DND-41 (cell line): Measurements from ENCODE around the gene ACOT13.

Experiments
- ATAC-seq: fragments of 200-7000 bp; cut with Tn5 transposase; 3 replicates; pipeline ENCODE4 v1.9.1; 2021; ENCODE audit warnings: low read depth; ENCODE audit not compliant: insufficient read depth
- DNase-seq: peaks from one replicate; pipeline ENCODE4 v3.0.0-alpha.2; 2020
- H2AFZ ChIP-seq: 2 replicates; pipeline ENCODE4 v1.6.0; 2012; ENCODE audit warnings: low read depth, low read length
- H3K27ac ChIP-seq: 2 replicates; pipeline ENCODE4 v1.5.1; 2012; ENCODE audit warnings: low read length, inconsistent platforms
- H3K27me3 ChIP-seq: fragments of 200-600 bp; sonication (generic); 2 replicates; pipeline ENCODE4 v1.6.0; 2012; ENCODE audit warnings: low read length, mild to moderate bottlenecking, inconsistent platforms; ENCODE audit not compliant: insufficient read depth, poor library complexity
- H3K36me3 ChIP-seq: 2 replicates; pipeline ENCODE4 v1.5.1; 2012; ENCODE audit warnings: low read length, inconsistent platforms; ENCODE audit not compliant: insufficient read depth
- H3K4me1 ChIP-seq: 2 replicates; pipeline ENCODE4 v1.5.1; 2012; ENCODE audit warnings: mild to moderate bottlenecking, low read length; ENCODE audit not compliant: insufficient read depth
- H3K4me2 ChIP-seq: 2 replicates; pipeline ENCODE4 v1.6.0; 2012; ENCODE audit warnings: mild to moderate bottlenecking, moderate library complexity, low read length, inconsistent platforms; ENCODE audit not compliant: insufficient read depth
- H3K4me3 ChIP-seq, 2 experiments: fragments of 200-600 bp in 1 of 2; shearing (Covaris generic) in 1 of 2; 2 replicates each; pipeline ENCODE4 v1.5.1; 2012 to 2016; ENCODE audit warnings: inconsistent platforms in 2 of 2, low read length in 2 of 2, mild to moderate bottlenecking in 2 of 2, low read depth in 1 of 2, moderate library complexity in 1 of 2
- H3K79me2 ChIP-seq: 2 replicates; pipeline ENCODE4 v1.6.0; 2012; ENCODE audit warnings: low read length, inconsistent platforms; ENCODE audit not compliant: insufficient read depth
- H3K9ac ChIP-seq: 2 replicates; pipeline ENCODE4 v1.6.0; 2012; ENCODE audit warnings: low read depth, mild to moderate bottlenecking, inconsistent platforms, low read length, moderate library complexity
- H3K9me3 ChIP-seq: 2 replicates; pipeline ENCODE4 v1.5.1; 2012; ENCODE audit warnings: low read length, moderate library complexity, mild to moderate bottlenecking, inconsistent platforms; ENCODE audit not compliant: insufficient read depth, severe bottlenecking
- H4K20me1 ChIP-seq: 2 replicates; pipeline ENCODE4 v1.6.0; 2012; ENCODE audit warnings: low read length; ENCODE audit not compliant: insufficient read depth
- CTCF ChIP-seq: IDR thresholded peaks from 2 replicates; pipeline ENCODE4 v1.5.1; 2012; ENCODE audit warnings: borderline replicate concordance, low read length, moderate library complexity, mild to moderate bottlenecking; ENCODE audit not compliant: poor library complexity, severe bottlenecking; ENCODE audit errors: extremely low read depth
- EZH2 ChIP-seq: IDR thresholded peaks from 3 replicates; pipeline ENCODE4 v1.6.1; 2012; ENCODE audit warnings: borderline replicate concordance, low read depth, mild to moderate bottlenecking, moderate library complexity, low read length, inconsistent platforms; ENCODE audit not compliant: severe bottlenecking

The ACOT13 gene

GRCh38 chr6:24666641-24667377 lies at the start of gene ACOT13, which contains the start of gene TDP2:
TSS of gene ACOT13 (plus strand) at chr6:24667077. CDS start at chr6:24667264, 187 bp downstream.
TSS of gene TDP2 (minus strand) at chr6:24666899. CDS start at chr6:24666862, 37 bp downstream.
- Histone ChIP-seq H3K4me1 (peaks cover 35% of the 10 kb centered on the region), H3K36me3 (peaks cover 37% of the 10 kb centered on the region), H2AFZ (peak within 1 kb of the TSS; percentile 97), H3K79me2 (peaks cover 55% of the 10 kb centered on the region), H3K27me3 (no peaks in the 10 kb centered on the region), H3K9me3 (peaks cover 17% of the 10 kb centered on the region), H3K4me2 (peak within 1 kb of the TSS; percentile 75), H3K4me3 (peak within 1 kb of the TSS; percentile 76), H3K9ac (peak within 1 kb of the TSS; percentile 82), H3K27ac (peak within 1 kb of the TSS; percentile 94), H4K20me1 (no peaks in the 10 kb centered on the region)
- DNase-seq = peak; percentile 98
- ATAC-seq = peak; percentile 95
- TF ChIP-seq CTCF (peak; percentile 70), EZH2 (no peak)

- H4K20me1 ChIP-seq = no peaks in the 10 kb centered on the region
Observed at GRCh38 chr6:24619661-24620060, 47.2 kb upstream of the ACOT13 start.

GRCh38 chr6:24620637-24621036 lies 46.2 kb upstream of the ACOT13 start:
- DNase-seq (no peak), ATAC-seq (no peak)
- Histone ChIP-seq H3K27ac (no peak overlapping the region), H3K4me3 (no peak overlapping the region), H2AFZ (no peak overlapping the region), H3K4me1 (no peaks in the 10 kb centered on the region), H3K79me2 (no peaks in the 10 kb centered on the region), H3K4me2 (no peak overlapping the region), H3K9ac (no peak overlapping the region), H3K36me3 (no peaks in the 10 kb centered on the region), H3K27me3 (no peaks in the 10 kb centered on the region), H3K9me3 (no peaks in the 10 kb centered on the region), H4K20me1 (no peaks in the 10 kb centered on the region)
- no peak for TF ChIP-seq EZH2
- no peak for TF ChIP-seq CTCF

More at GRCh38 chr6:24619661-24620060, 47.2 kb upstream of the ACOT13 start:
- Histone ChIP-seq H3K9me3 (no peaks in the 10 kb centered on the region), H3K27me3 (no peaks in the 10 kb centered on the region), H3K27ac (no peak overlapping the region), H3K36me3 (no peaks in the 10 kb centered on the region), H3K9ac (no peak overlapping the region), H2AFZ (no peak overlapping the region), H3K4me3 (no peak overlapping the region), H3K4me2 (no peak overlapping the region), H3K4me1 (no peaks in the 10 kb centered on the region), H3K79me2 (no peaks in the 10 kb centered on the region)
- ATAC-seq = no peak
- no peak for TF ChIP-seq CTCF
- no peak for TF ChIP-seq EZH2
- no peak for DNase-seq
